Heart left ventricle (tissue), 16 donors: ENCODE data around the gene PEX10. TPM values are rescaled to one million over a fixed set of nuclear protein-coding genes. Genes with fewer than 3 reads are reported as not detected.
A peak's percentile ranks its signal among the peaks of the same experiment; 100 is the strongest.

Source experiments
- ATAC-seq, 4 donors: fragments of 200-7000 bp; cut with Tn5 transposase; one replicate each; pipeline ENCODE4 v1.9.1; 2020 to 2022; ENCODE audit warnings: moderate library complexity in 4 of 4, mild to moderate bottlenecking in 3 of 4, moderate number of reproducible peaks in 1 of 4
- DNase-seq, 5 donors: peaks; one replicate each; pipeline ENCODE4 v3.0.0-alpha.2; 2020
- H3K27ac ChIP-seq, 12 donors: fragments of 200-600 bp; sonication (generic) in 4 of 12; one replicate each; pipeline versions ENCODE4 v1.5.0 to v1.8.0; 2016 to 2022; ENCODE audit warnings: mild to moderate bottlenecking in 2 of 12
- H3K27me3 ChIP-seq, 9 donors: fragments of 200-600 bp; sonication (generic) in 2 of 9; one replicate each; pipeline versions ENCODE4 v1.5.1 to v1.8.0; 2016 to 2022; ENCODE audit warnings: mild to moderate bottlenecking in 3 of 9
- H3K36me3 ChIP-seq, 9 donors: fragments of 200-600 bp; sonication (generic) in 2 of 9; one replicate each; pipeline versions ENCODE4 v1.5.0 to v1.8.0; 2018 to 2022; ENCODE audit warnings: mild to moderate bottlenecking in 2 of 9
- H3K4me1 ChIP-seq, 12 donors: fragments of 200-600 bp; sonication (generic) in 4 of 12; one replicate each; pipeline versions ENCODE4 v1.5.0 to v1.8.0; 2016 to 2022; ENCODE audit warnings: mild to moderate bottlenecking in 3 of 12
- H3K4me3 ChIP-seq, 12 donors: fragments of 200-600 bp; sonication (generic) in 4 of 12; one replicate each; pipeline versions ENCODE4 v1.5.0 to v1.8.0; 2017 to 2022; ENCODE audit warnings: mild to moderate bottlenecking in 9 of 12, moderate library complexity in 4 of 12
- H3K9me3 ChIP-seq, 12 donors: fragments of 200-600 bp; sonication (generic) in 4 of 12; one replicate each; pipeline versions ENCODE4 v1.5.0 to v1.8.0; 2016 to 2022; ENCODE audit warnings: mild to moderate bottlenecking in 1 of 12
- CTCF ChIP-seq, 12 donors: fragments of 200-600 bp; sonication (generic) in 4 of 12; IDR thresholded peaks; one replicate each; pipeline versions ENCODE4 v1.5.0 to v1.8.0; 2018 to 2022; ENCODE audit warnings: antibody characterized with exemption in 12 of 12, mild to moderate bottlenecking in 5 of 12
- POLR2A ChIP-seq, 2 donors: fragments of 450-650 bp; IDR thresholded peaks; one replicate each; pipeline ENCODE4 v1.6.1; 2017; ENCODE audit warnings: antibody characterized with exemption in 2 of 2, mild to moderate bottlenecking in 2 of 2, moderate library complexity in 2 of 2
- WGBS, 4 donors: extraction: QIAGEN DNeasy Blood & Tissue Kit in 2 of 4; methylation state at CpG; one replicate each; pipeline versions ENCODE4 v1.1.5 to v1.1.7; 2013 to 2018; 5-methylcytosine and 5-hydroxymethylcytosine counted together
- intact Hi-C, 10 donors: fragments of 100-400 bp; cut with DNase I; formaldehyde crosslinking; loops; one replicate each; pipeline versions ENCODE4 v1.11.1 to v1.14.2; 2022
- polyA plus RNA-seq, 2 donors: library from polyadenylated mRNA; stranded (reverse); fragments of 200-250 nt; gene quantifications; one replicate each; pipeline ENCODE4 v1.2.3, GENCODE V29; 2013
- total RNA-seq, 9 donors: library from RNA; depleted of rRNA in 2 of 9; stranded (reverse); fragments of >200 nt in 2 of 9; fragmentation: NEBNext Ultra II Directional in 3 of 9; extraction: Animal tissue kit (Norgen Biotek cat#: 25700) in 3 of 9; gene quantifications; one replicate each; pipeline versions ENCODE4 v1.1.0 to v1.2.4, GENCODE V29; 2016 to 2023
- donor health status: ischemic (EF 13 %, LVEDD 7.1; RV severe dilation, severe dysfunction).
- donor health status: healthy with polysubstance abuse.
- donor health status: DM: no; HTN: yes; CAD: no.
- donor health status: DM: no; HTN: no; CAD: no.
- donor health status: ischemic (EF 25% LVEDD 6.9; RV normal size, moderate dysfunction).
- donor health status: ischemic (EF 25% LVEDD 5.7; RV mildly dilated, moderate dysfunction).
- donor health status: healthy.
- donor health status: DM: yes; HTN: yes; CAD: no.
- donor health status: ischemic (EF 35%, LVEDD 5.7; RV mildly dilated, moderate dysfunction).
- donor health status: nonischemic (EF 11% LVEDD 7.7; RV severe dilation, severe dysfunction).
- donor health status: DM: yes; HTN: yes; CAD: no.
- donor health status: PGD.
- donor health status: ischemic (EF 29% LVEDD 5.4; RV normal size, mild dysfunction).
- donor health status: nonischemic (EF 23%, LVEDD 6.1; RV moderate dilation, normal function).

PEX10 gene
- total and polyA plus RNA-seq, 11 donors, result 14.7 to 26.5 (median 18.6) TPM

GRCh38 chr1:2394220-2394619 lies 18.1 kb downstream of the PEX10 start:
- WGBS, 4 donors, result 90 to 91% (median 91%) methylated on average over 7 of the region's 7 CpGs
- TF ChIP-seq CTCF (IDR thresholded peaks at IDR 0.05), result no peak
- no peak for TF ChIP-seq POLR2A (IDR thresholded peaks at IDR 0.05)

GRCh38 chr1:2393471-2393877 lies 18.9 kb downstream of the PEX10 start:
- Histone ChIP-seq H3K4me1 (peaks cover 5 to 48% (median 26%) of the 10 kb centered on the region in 12 donors), H3K27me3 (no peaks in the 10 kb centered on the region), H3K9me3 (no peaks in the 10 kb centered on the region), H3K4me3 (no peak overlapping the region), H3K36me3 (peaks cover 0 to 55% (median 38%) of the 10 kb centered on the region in 9 donors), H3K27ac (no peak overlapping the region)
- WGBS, 4 donors, result 74 to 79% (median 76%) methylated on average over 9 of the region's 9 CpGs
- ATAC-seq, result no peak
- TF ChIP-seq CTCF (IDR thresholded peaks at IDR 0.05) (no peak), POLR2A (IDR thresholded peaks at IDR 0.05) (no peak)
- intact Hi-C loops, result loop anchor here in 1 of 10 donors (5.0 kb wide), 1 partner anchor 261 kb away; no protein-coding TSS in a partner anchor
- DNase-seq, result no peak

More at GRCh38 chr1:2394220-2394619, 18.1 kb downstream of the PEX10 start:
- intact Hi-C loops, result loop anchor here in 1 of 10 donors (5.0 kb wide), 1 partner anchor 262 kb away; no protein-coding TSS in a partner anchor
- H3K4me3 ChIP-seq, result no peak overlapping the region
- peaks cover 5 to 48% (median 26%) of the 10 kb centered on the region in 12 donors for H3K4me1 ChIP-seq
- no peaks in the 10 kb centered on the region for H3K9me3 ChIP-seq
- DNase-seq (no peak), ATAC-seq (no peak)
- no peak overlapping the region for H3K27ac ChIP-seq
- peaks cover 0 to 63% (median 45%) of the 10 kb centered on the region in 9 donors for H3K36me3 ChIP-seq
- no peaks in the 10 kb centered on the region for H3K27me3 ChIP-seq

GRCh38 chr1:2392686-2393085 lies 19.7 kb downstream of the PEX10 start:
- Histone ChIP-seq H3K4me3 (peak overlapping the region; percentile 66 to 99 (median 84)), H3K27me3 (no peaks in the 10 kb centered on the region), H3K9me3 (no peaks in the 10 kb centered on the region), H3K36me3 (peaks cover 0 to 47% (median 30%) of the 10 kb centered on the region in 9 donors), H3K27ac (peak overlapping the region in 8 of 12 donors; percentile 74 to 93 (median 84)), H3K4me1 (peaks cover 5 to 48% (median 26%) of the 10 kb centered on the region in 12 donors)
- WGBS, 4 donors, result 34 to 36% (median 35%) methylated on average over 16 of the region's 16 CpGs
- ATAC-seq (no peak), DNase-seq (no peak)
- intact Hi-C loops, result loop anchor here in 1 of 10 donors (5.0 kb wide), 1 partner anchor 260 kb away; no protein-coding TSS in a partner anchor
- TF ChIP-seq CTCF (IDR thresholded peaks at IDR 0.05) (no peak), POLR2A (IDR thresholded peaks at IDR 0.05) (no peak)

GRCh38 chr1:2391931-2392509 lies 20.3 kb downstream of the PEX10 start:
- TF ChIP-seq CTCF (IDR thresholded peaks at IDR 0.05) (no peak), POLR2A (IDR thresholded peaks at IDR 0.05) (no peak)
- peak overlapping the region; percentile 60 to 95 (median 84) for H3K27ac ChIP-seq
- H3K27me3 ChIP-seq, result no peaks in the 10 kb centered on the region
- H3K4me3 ChIP-seq, result peak overlapping the region; percentile 66 to 99 (median 84)
- H3K36me3 ChIP-seq, result peaks cover 0 to 45% (median 23%) of the 10 kb centered on the region in 9 donors
- H3K9me3 ChIP-seq, result no peaks in the 10 kb centered on the region
- peaks cover 5 to 48% (median 26%) of the 10 kb centered on the region in 12 donors for H3K4me1 ChIP-seq
- DNase-seq (no peak), ATAC-seq (peak in 2 of 4 donors; percentile 27 to 34)
- intact Hi-C loops, result loop anchor here in 1 of 10 donors (5.0 kb wide), 1 partner anchor 260 kb away; no protein-coding TSS in a partner anchor
- 0 to 1% (median 0%) methylated on average over 9 to 62 of the region's 62 CpGs for WGBS, 4 donors
